Endothelial cell (in vitro differentiated cells): ENCODE measurements around the gene PRRG2. TPM values are rescaled to one million over a fixed set of nuclear protein-coding genes. Genes with fewer than 3 reads are reported as not detected.
"Not testable (repeated sequence)": the region's sequence is repeated elsewhere in the genome, so short reads cannot be mapped to it uniquely, and the experiment has no call there.

Experiments
- DNase-seq: peaks from one replicate; pipeline ENCODE4 v3.0.0; 2021; ENCODE audit warnings: low spot score
- H3K27ac Mint-ChIP-seq: one replicate; pipeline ENCODE4 v1.8.0; 2021; ENCODE audit warnings: mixed read lengths, inconsistent platforms; ENCODE audit not compliant: unreplicated experiment
- H3K27me3 Mint-ChIP-seq: one replicate; pipeline ENCODE4 v1.8.0; 2021; ENCODE audit warnings: mild to moderate bottlenecking, moderate library complexity, mixed read lengths, inconsistent platforms; ENCODE audit not compliant: unreplicated experiment
- H3K36me3 Mint-ChIP-seq: one replicate; pipeline ENCODE4 v1.8.0; 2021; ENCODE audit warnings: mild to moderate bottlenecking, low read depth, mixed read lengths, inconsistent platforms; ENCODE audit not compliant: unreplicated experiment
- H3K4me1 Mint-ChIP-seq: one replicate; pipeline ENCODE4 v1.8.0; 2021; ENCODE audit warnings: mild to moderate bottlenecking, mixed read lengths, inconsistent platforms; ENCODE audit not compliant: unreplicated experiment
- H3K4me3 Mint-ChIP-seq: one replicate; pipeline ENCODE4 v1.8.0; 2021; ENCODE audit warnings: mild to moderate bottlenecking, mixed read lengths, inconsistent platforms; ENCODE audit not compliant: unreplicated experiment
- H3K9me3 Mint-ChIP-seq: one replicate; pipeline ENCODE4 v1.8.0; 2021; ENCODE audit warnings: mixed read lengths, inconsistent platforms; ENCODE audit not compliant: unreplicated experiment
- total RNA-seq: library from RNA; stranded (reverse); fragmentation: NEBNext Ultra II Directional; extraction: Animal tissue kit (Norgen Biotek cat#: 25700); gene quantifications from one replicate; pipeline ENCODE4 v1.2.1, GENCODE V29; 2021; ENCODE audit not compliant: unreplicated experiment
- TF ChIP-seq, protein P1 (sequence below): fragments of 200-600 bp; sonication (generic); IDR thresholded peaks from one replicate; pipeline ENCODE4 v1.5.0; 2021; ENCODE audit warnings: antibody characterized with exemption; ENCODE audit not compliant: unreplicated experiment

PRRG2 gene
- total RNA-seq, 1 donor from 2014 or later: 2.4 TPM

DNA sequence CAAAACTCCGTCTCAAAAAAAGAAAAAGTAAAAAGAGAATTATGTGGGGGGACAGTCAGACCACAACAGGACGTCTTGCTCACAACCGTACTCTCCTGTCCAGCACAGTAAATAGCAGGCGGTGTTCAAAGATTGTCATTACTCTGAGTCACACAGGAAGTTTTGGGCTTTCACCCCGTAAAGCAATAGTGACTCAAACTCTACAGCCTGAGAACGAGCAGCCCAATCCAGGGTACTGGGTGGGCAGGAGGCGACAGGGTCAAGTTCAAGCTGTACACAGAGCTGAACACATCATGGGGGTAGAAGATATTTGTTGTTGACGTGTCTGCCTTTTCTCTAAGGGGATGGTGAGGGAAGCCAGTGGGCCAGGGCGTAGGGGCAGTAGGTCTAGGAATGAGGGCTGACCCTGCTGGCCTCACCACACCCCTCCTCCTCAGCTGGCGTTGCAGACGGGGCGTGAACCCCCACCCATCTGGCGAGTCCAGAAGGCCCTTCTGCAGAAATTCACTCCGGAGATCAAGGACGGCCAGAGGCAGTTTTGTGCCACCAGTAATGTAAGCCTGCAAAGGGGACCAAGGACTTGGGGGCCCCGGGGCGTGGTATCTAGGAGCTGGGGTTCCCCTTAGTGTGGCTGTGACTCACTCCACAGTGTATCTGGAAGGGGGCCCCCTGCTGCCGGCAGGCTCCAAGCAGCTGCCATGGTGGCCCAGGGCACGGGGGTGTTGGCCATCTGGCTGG, 33.1 kb downstream of the PRRG2 start:
- peak overlapping the region; percentile 19 for H3K4me3 Mint-ChIP-seq
- H3K36me3 Mint-ChIP-seq: peaks cover 45% of the 10 kb centered on the region
- TF ChIP-seq, protein P1, sequence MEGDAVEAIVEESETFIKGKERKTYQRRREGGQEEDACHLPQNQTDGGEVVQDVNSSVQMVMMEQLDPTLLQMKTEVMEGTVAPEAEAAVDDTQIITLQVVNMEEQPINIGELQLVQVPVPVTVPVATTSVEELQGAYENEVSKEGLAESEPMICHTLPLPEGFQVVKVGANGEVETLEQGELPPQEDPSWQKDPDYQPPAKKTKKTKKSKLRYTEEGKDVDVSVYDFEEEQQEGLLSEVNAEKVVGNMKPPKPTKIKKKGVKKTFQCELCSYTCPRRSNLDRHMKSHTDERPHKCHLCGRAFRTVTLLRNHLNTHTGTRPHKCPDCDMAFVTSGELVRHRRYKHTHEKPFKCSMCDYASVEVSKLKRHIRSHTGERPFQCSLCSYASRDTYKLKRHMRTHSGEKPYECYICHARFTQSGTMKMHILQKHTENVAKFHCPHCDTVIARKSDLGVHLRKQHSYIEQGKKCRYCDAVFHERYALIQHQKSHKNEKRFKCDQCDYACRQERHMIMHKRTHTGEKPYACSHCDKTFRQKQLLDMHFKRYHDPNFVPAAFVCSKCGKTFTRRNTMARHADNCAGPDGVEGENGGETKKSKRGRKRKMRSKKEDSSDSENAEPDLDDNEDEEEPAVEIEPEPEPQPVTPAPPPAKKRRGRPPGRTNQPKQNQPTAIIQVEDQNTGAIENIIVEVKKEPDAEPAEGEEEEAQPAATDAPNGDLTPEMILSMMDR: no peak
- H3K9me3 Mint-ChIP-seq: no peaks in the 10 kb centered on the region
- H3K27ac Mint-ChIP-seq: peak overlapping the region; percentile 86
- H3K27me3 Mint-ChIP-seq: peaks cover 7% of the 10 kb centered on the region
- DNase-seq: no peak
- no peaks in the 10 kb centered on the region for H3K4me1 Mint-ChIP-seq

DNA sequence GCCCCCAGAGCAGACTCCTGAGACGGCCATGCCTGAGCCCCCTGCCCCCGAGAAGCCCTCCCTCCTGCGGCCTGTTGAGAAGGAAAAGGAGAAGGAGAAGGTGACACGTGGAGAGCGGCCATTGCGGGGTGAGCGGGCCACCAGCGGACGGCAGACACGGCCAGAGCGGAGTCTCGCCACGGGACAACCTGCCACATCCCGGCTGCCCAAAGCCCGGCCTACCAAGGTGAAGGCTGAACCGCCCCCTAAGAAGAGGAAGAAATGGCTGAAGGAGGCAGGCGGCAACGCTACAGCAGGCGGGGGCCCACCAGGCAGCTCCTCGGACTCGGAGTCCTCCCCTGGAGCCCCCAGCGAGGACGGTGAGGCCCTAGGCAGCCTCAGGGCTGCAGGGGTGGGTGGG, 34.7 kb downstream of the PRRG2 start:
- H3K9me3 Mint-ChIP-seq: no peaks in the 10 kb centered on the region
- peaks cover 49% of the 10 kb centered on the region for H3K36me3 Mint-ChIP-seq
- DNase-seq: no peak
- TF ChIP-seq, protein P1: no peak
- H3K27ac Mint-ChIP-seq: no peak overlapping the region
- H3K4me3 Mint-ChIP-seq: no peak overlapping the region
- no peaks in the 10 kb centered on the region for H3K4me1 Mint-ChIP-seq
- H3K27me3 Mint-ChIP-seq: peaks cover 7% of the 10 kb centered on the region

DNA sequence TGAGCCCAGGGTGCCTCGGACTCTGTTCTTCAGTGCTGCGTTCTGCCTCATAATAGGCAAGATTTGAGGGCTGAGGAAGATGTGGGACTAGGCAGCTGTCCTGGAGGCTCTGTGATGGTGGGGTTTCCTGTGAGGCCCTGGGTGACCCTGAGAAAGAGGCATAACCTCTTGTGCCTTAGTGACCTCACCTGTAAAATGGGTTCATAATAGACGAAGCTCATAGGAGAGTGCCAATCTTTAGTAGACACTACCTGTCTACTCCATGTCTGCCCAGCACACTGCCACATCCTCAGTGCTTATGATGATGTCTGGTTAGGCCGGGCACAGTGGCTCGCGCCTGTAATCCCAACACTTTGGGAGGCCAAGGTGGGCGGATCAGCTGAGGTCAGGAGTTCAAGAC, 35.4 kb downstream of the PRRG2 start:
- peaks cover 7% of the 10 kb centered on the region for H3K27me3 Mint-ChIP-seq
- DNase-seq: no peak
- H3K9me3 Mint-ChIP-seq: no peaks in the 10 kb centered on the region
- H3K4me3 Mint-ChIP-seq: no peak overlapping the region
- no peaks in the 10 kb centered on the region for H3K4me1 Mint-ChIP-seq
- no peak overlapping the region for H3K27ac Mint-ChIP-seq
- peaks cover 49% of the 10 kb centered on the region for H3K36me3 Mint-ChIP-seq
- TF ChIP-seq, protein P1: no peak

DNA sequence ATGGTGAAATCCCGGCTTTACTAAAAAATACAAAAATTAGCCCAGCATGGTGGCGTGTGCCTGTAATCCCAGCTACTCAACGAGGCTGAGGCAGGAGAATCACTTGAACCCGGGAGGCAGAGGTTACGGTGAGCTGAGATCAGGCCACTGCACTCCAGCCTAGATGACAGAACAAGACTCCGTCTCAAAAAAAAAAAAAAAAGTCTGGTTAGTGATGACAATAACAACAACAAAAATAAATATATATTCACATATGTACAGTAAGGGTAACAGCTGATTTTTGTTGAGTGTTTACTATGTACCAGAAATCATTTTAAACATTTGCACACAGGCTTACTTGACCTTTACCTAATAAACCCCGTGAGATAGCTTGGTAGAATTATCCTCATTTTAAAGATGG, 35.8 kb downstream of the PRRG2 start:
- no peaks in the 10 kb centered on the region for H3K4me1 Mint-ChIP-seq
- DNase-seq: no peak
- H3K36me3 Mint-ChIP-seq: peaks cover 49% of the 10 kb centered on the region
- H3K9me3 Mint-ChIP-seq: no peaks in the 10 kb centered on the region
- peaks cover 7% of the 10 kb centered on the region for H3K27me3 Mint-ChIP-seq
- H3K4me3 Mint-ChIP-seq: no peak overlapping the region
- TF ChIP-seq, protein P1: no peak
- no peak overlapping the region for H3K27ac Mint-ChIP-seq

DNA sequence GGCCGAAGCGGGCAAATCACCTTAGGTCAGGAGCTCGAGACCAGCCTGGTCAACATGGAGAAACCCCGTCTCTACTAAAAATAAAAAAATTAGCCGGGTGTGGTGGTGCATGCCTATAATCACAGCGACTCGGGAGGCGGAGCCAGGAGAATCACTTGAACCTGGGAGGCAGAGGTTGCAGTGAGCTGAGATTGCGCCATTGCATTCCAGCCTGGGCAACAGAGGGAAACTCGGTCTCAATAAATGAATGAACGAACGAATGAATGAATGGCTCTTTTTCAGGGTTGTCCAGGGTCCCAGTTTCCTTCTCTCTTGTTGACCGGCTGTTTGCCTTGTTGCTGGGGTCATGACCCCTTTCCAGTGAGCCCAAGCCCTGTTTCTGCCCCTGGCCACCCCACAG, 36.7 kb downstream of the PRRG2 start:
- H3K4me3 Mint-ChIP-seq: peak overlapping the region; percentile 47
- not testable (repeated sequence) for H3K27ac Mint-ChIP-seq
- peaks cover 47% of the 10 kb centered on the region for H3K36me3 Mint-ChIP-seq

More for the DNA sequence above, 36.7 kb downstream of the PRRG2 start:
- not testable (repeated sequence) for H3K27me3 Mint-ChIP-seq, H3K9me3 Mint-ChIP-seq, H3K4me1 Mint-ChIP-seq, DNase-seq
